A673 (cell line): ENCODE data around the gene GNAQ. TPM values are rescaled to one million over a fixed set of nuclear protein-coding genes. Genes with fewer than 3 reads are reported as not detected.

ENCODE experiments used
- BruUV-seq: library from RNA; stranded (reverse); fragments of 400-500 nt; replicated peaks from 2 replicates; lab custom pipeline; 2021; lab: Mats Ljungman, UMichigan
- CTCF ChIA-PET: fragments of 300-600 bp; sonication (Branson Sonifier 250); formaldehyde crosslinking; loops from one replicate; lab custom pipeline; 2022; ENCODE audit warnings: antibody characterized with exemption; lab: Charles Lee
- POLR2A ChIA-PET: fragments of 300-600 bp; sonication (Branson Sonifier 250); formaldehyde crosslinking; loops from one replicate; lab custom pipeline; 2022; ENCODE audit warnings: antibody characterized with exemption; ENCODE audit not compliant: low non-redundant PET; lab: Charles Lee
- DNase-seq: peaks from one replicate; pipeline ENCODE4 v3.0.0-alpha.2; 2015; ENCODE audit warnings: low spot score
- H3K27ac ChIP-seq: fragments of 200-600 bp; sonication (generic); 2 replicates; pipeline ENCODE4 v1.5.1; 2016; ENCODE audit warnings: mixed run types, low read depth, mild to moderate bottlenecking, mixed read lengths, antibody characterized with exemption, low read length; ENCODE audit not compliant: poor library complexity, severe bottlenecking
- H3K27me3 ChIP-seq: fragments of 200-600 bp; sonication (generic); replicated peaks from 2 replicates; pipeline ENCODE4 v1.6.1; 2017; ENCODE audit warnings: mixed run types, low read depth, mild to moderate bottlenecking, mixed read lengths, antibody characterized with exemption, low read length; ENCODE audit not compliant: insufficient read depth, poor library complexity
- H3K36me3 ChIP-seq: fragments of 200-600 bp; sonication (generic); 2 replicates; pipeline ENCODE4 v1.6.1; 2016; ENCODE audit warnings: mixed run types, mild to moderate bottlenecking, mixed read lengths, antibody characterized with exemption, low read length; ENCODE audit not compliant: insufficient read depth, poor library complexity, severe bottlenecking
- H3K4me1 ChIP-seq: fragments of 200-600 bp; sonication (generic); 2 replicates; pipeline ENCODE4 v1.6.1; 2017; ENCODE audit warnings: mixed run types, mild to moderate bottlenecking, mixed read lengths, antibody characterized with exemption, low read length; ENCODE audit not compliant: insufficient read depth, poor library complexity, severe bottlenecking
- H3K4me3 ChIP-seq: fragments of 200-600 bp; sonication (generic); 2 replicates; pipeline ENCODE4 v1.5.1; 2016; ENCODE audit warnings: low read depth, mixed run types, mild to moderate bottlenecking, mixed read lengths, low read length; ENCODE audit not compliant: poor library complexity, severe bottlenecking
- H3K9me3 ChIP-seq: fragments of 200-600 bp; sonication (generic); 2 replicates; pipeline ENCODE4 v1.6.1; 2016; ENCODE audit warnings: mixed run types, low read depth, mild to moderate bottlenecking, mixed read lengths, antibody characterized with exemption, low read length; ENCODE audit not compliant: poor library complexity, severe bottlenecking
- EZH2 ChIP-seq: fragments of 200-600 bp; sonication (generic); IDR thresholded peaks from 2 replicates; pipeline ENCODE4 v1.6.1; 2017; ENCODE audit warnings: borderline replicate concordance, low read depth, mild to moderate bottlenecking, mixed read lengths, antibody characterized with exemption, low read length; ENCODE audit not compliant: poor library complexity, severe bottlenecking
- intact Hi-C: fragments of 100-400 bp; cut with micrococcal nuclease; formaldehyde crosslinking; loops from one replicate; pipeline ENCODE4 v1.10.0; 2022; ENCODE audit not compliant: unreplicated experiment
- total RNA-seq: library from RNA; stranded (reverse); gene quantifications from 2 replicates; pipeline ENCODE4 v1.2.3, GENCODE V29; 2021
- TF ChIP-seq, protein P1 (sequence below): fragments of 300-800, 200-600 bp; sonication (generic); conservative IDR thresholded peaks from 2 replicates; pipeline ENCODE4 v1.5.1; 2017; ENCODE audit warnings: low read depth, mild to moderate bottlenecking, antibody characterized with exemption, low read length, moderate library complexity, mixed read lengths

The GNAQ gene
- total RNA-seq, 1 experiment from 2014 or later, result 69.9 TPM

DNA sequence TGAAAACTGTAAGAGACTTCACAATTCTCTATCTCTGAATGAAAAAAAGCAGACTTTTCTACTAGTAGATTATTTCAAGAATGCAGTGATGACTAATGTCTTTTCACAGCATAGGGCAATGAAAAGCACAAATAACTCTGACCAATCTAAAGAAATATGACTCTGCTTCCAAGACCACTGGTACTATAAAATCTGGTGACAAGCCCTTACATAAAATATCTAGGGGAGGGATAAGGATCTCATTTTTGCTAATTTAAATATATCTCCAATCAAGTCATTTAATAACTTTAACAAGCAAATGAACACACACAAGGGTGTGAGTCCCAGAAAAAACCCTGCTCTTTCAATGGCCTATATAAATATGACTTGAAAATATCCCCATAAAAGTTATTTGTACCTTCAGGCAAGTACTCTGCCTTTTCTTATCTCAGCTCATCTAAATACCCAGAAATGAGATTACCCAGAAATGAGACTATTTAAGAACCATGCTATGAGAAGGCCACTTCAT, 105.2 kb downstream of the GNAQ start:
- H3K9me3 ChIP-seq, result peaks cover 4% of the 10 kb centered on the region
- no peaks in the 10 kb centered on the region for H3K27me3 ChIP-seq
- POLR2A ChIA-PET, result no interaction called here
- peaks cover 21% of the 10 kb centered on the region for H3K4me1 ChIP-seq
- peak overlapping the region; percentile 4 for H3K27ac ChIP-seq
- CTCF ChIA-PET, result no interaction called here
- BruUV-seq, result no TSS peak
- intact Hi-C loops, result no loop called here
- no peak for TF ChIP-seq EZH2
- TF ChIP-seq, protein P1, sequence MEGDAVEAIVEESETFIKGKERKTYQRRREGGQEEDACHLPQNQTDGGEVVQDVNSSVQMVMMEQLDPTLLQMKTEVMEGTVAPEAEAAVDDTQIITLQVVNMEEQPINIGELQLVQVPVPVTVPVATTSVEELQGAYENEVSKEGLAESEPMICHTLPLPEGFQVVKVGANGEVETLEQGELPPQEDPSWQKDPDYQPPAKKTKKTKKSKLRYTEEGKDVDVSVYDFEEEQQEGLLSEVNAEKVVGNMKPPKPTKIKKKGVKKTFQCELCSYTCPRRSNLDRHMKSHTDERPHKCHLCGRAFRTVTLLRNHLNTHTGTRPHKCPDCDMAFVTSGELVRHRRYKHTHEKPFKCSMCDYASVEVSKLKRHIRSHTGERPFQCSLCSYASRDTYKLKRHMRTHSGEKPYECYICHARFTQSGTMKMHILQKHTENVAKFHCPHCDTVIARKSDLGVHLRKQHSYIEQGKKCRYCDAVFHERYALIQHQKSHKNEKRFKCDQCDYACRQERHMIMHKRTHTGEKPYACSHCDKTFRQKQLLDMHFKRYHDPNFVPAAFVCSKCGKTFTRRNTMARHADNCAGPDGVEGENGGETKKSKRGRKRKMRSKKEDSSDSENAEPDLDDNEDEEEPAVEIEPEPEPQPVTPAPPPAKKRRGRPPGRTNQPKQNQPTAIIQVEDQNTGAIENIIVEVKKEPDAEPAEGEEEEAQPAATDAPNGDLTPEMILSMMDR, result no peak
- DNase-seq, result peak; percentile 53
- H3K36me3 ChIP-seq, result no peaks in the 10 kb centered on the region
- no peak overlapping the region for H3K4me3 ChIP-seq

DNA sequence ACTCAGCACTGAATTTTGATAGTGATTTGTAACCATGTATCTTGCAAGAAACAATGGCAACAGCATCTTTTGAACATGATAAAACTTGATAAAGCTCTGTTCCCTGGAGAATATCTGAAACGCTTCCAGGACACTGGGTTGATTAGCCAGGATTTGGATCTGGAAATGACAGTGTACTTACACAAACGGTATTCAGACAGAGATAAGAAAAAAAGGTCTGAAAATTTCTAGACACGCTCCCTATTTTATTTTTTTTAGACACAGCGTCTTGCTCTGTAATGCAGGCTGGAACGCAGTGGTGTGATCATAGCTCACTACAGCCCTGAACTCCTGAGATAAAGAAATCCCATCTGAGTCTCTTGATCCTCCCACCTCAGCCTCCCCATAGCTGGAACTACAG, 109.0 kb downstream of the GNAQ start:
- no peak for DNase-seq
- Histone ChIP-seq H3K4me3 (no peak overlapping the region), H3K27me3 (no peaks in the 10 kb centered on the region), H3K36me3 (peaks cover 5% of the 10 kb centered on the region), H3K27ac (no peak overlapping the region), H3K4me1 (peaks cover 21% of the 10 kb centered on the region), H3K9me3 (peaks cover 4% of the 10 kb centered on the region)
- BruUV-seq, result no TSS peak
- POLR2A ChIA-PET, result no interaction called here
- no peak for TF ChIP-seq EZH2
- TF ChIP-seq, protein P1, result no peak
- intact Hi-C loops, result no loop called here
- CTCF ChIA-PET, result no interaction called here

DNA sequence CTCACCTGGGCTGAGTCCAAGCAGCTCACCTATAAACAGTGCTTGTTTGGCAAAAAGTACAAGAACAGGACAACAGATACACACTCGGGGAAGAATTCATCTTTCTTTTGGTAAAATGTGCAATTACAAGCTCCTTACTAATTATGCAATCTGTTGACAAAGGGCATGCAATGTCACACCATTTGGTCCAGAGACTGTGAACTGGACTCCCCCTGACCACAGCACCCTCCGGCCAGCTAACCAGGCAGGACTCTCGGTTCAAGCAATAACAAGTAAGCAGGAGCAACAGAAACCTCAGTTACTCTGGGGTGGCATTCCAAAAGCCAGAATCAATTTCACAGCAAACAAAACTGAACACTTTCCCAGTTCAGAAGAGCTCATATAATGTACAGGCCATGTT, 113.8 kb downstream of the GNAQ start:
- CTCF ChIA-PET, result no interaction called here
- Histone ChIP-seq H3K4me3 (no peak overlapping the region), H3K9me3 (no peaks in the 10 kb centered on the region), H3K36me3 (peaks cover 5% of the 10 kb centered on the region), H3K27me3 (no peaks in the 10 kb centered on the region), H3K4me1 (peaks cover 32% of the 10 kb centered on the region), H3K27ac (no peak overlapping the region)
- POLR2A ChIA-PET, result no interaction called here
- DNase-seq, result no peak
- intact Hi-C loops, result no loop called here
- TF ChIP-seq, protein P1, result no peak
- no peak for TF ChIP-seq EZH2
- no TSS peak for BruUV-seq
